Liver (tissue), 9 donors: ENCODE data around the gene YOD1. TPM values are rescaled to one million over a fixed set of nuclear protein-coding genes. Genes with fewer than 3 reads are reported as not detected.

ENCODE experiments used
- DNase-seq: peaks from one replicate; pipeline ENCODE4 v3.0.0-alpha.2; 2017; ENCODE audit warnings: low spot score
- H3K27ac ChIP-seq, 2 donors: one replicate each; pipeline ENCODE4 v1.7.0; 2013; ENCODE audit warnings: inconsistent platforms in 2 of 2, low read length in 2 of 2, control low read depth in 1 of 2, low read depth in 1 of 2, mild to moderate bottlenecking in 1 of 2
- H3K27me3 ChIP-seq, 4 donors: one replicate each; pipeline versions ENCODE4 v1.6.1 to v1.7.0; 2013; ENCODE audit warnings: low read length in 3 of 4, inconsistent platforms in 1 of 4, mild to moderate bottlenecking in 1 of 4, moderate library complexity in 1 of 4; ENCODE audit not compliant: control insufficient read depth in 4 of 4, insufficient read depth in 4 of 4
- H3K36me3 ChIP-seq, 4 donors: one replicate each; pipeline versions ENCODE4 v1.6.1 to v1.7.0; 2013; ENCODE audit warnings: low read length in 3 of 4, mild to moderate bottlenecking in 3 of 4, low read depth in 1 of 4, moderate library complexity in 1 of 4; ENCODE audit not compliant: control insufficient read depth in 4 of 4, insufficient read depth in 3 of 4
- H3K4me1 ChIP-seq, 4 donors: one replicate each; pipeline versions ENCODE4 v1.6.1 to v1.7.0; 2013; ENCODE audit warnings: low read length in 3 of 4, mild to moderate bottlenecking in 3 of 4, moderate library complexity in 1 of 4; ENCODE audit not compliant: control insufficient read depth in 4 of 4, insufficient read depth in 4 of 4
- H3K4me3 ChIP-seq, 3 donors: one replicate each; pipeline versions ENCODE4 v1.6.1 to v1.7.0; 2013; ENCODE audit warnings: low read length in 3 of 3, control low read depth in 1 of 3, low read depth in 1 of 3, mild to moderate bottlenecking in 1 of 3
- H3K9ac ChIP-seq, 2 donors: one replicate each; pipeline ENCODE4 v1.7.0; 2013; ENCODE audit warnings: low read length in 2 of 2, mild to moderate bottlenecking in 2 of 2, moderate library complexity in 2 of 2, control low read depth in 1 of 2, low read depth in 1 of 2
- H3K9me3 ChIP-seq, 4 donors: one replicate each; pipeline versions ENCODE4 v1.6.1 to v1.7.0; 2013; ENCODE audit warnings: low read length in 3 of 4; ENCODE audit not compliant: control insufficient read depth in 4 of 4
- CTCF ChIP-seq: fragments of 150-350 bp; IDR thresholded peaks from 2 replicates; pipeline ENCODE4 v1.5.1; 2017; ENCODE audit warnings: improper control_type of control experiment, low read depth, low read length; ENCODE audit not compliant: missing input control
- EGR1 ChIP-seq, 2 donors: IDR thresholded peaks; 2 replicates each; pipeline ENCODE4 v1.6.1; 2016 to 2018; ENCODE audit warnings: antibody characterized with exemption in 2 of 2, low read depth in 2 of 2
- FOXA1 ChIP-seq: IDR thresholded peaks from 2 replicates; pipeline ENCODE4 v1.6.1; 2016; ENCODE audit warnings: antibody characterized with exemption
- GABPA ChIP-seq, 2 donors: IDR thresholded peaks in 1 of 2; conservative IDR thresholded peaks in 1 of 2; 2 replicates each; pipeline ENCODE4 v1.6.1; 2016; ENCODE audit warnings: antibody characterized with exemption in 2 of 2, mild to moderate bottlenecking in 1 of 2, moderate library complexity in 1 of 2
- HNF4A ChIP-seq, 2 donors: conservative IDR thresholded peaks; 2 replicates each; pipeline ENCODE4 v1.6.1; 2016; ENCODE audit warnings: antibody characterized with exemption in 2 of 2, mild to moderate bottlenecking in 2 of 2
- HNF4G ChIP-seq: IDR thresholded peaks from 2 replicates; pipeline ENCODE4 v1.6.1; 2016; ENCODE audit warnings: antibody characterized with exemption
- JUND ChIP-seq, 2 donors: IDR thresholded peaks; 2 replicates each; pipeline ENCODE4 v1.6.1; 2016; ENCODE audit warnings: antibody characterized with exemption in 2 of 2
- NR2F2 ChIP-seq: IDR thresholded peaks from 2 replicates; pipeline ENCODE4 v1.6.1; 2016; ENCODE audit warnings: antibody characterized with exemption
- RAD21 ChIP-seq, 2 donors: IDR thresholded peaks; 2 replicates each; pipeline ENCODE4 v1.6.1; 2016; ENCODE audit warnings: antibody characterized with exemption in 2 of 2, mild to moderate bottlenecking in 2 of 2
- RXRA ChIP-seq, 2 donors: IDR thresholded peaks; 2 replicates each; pipeline ENCODE4 v1.6.1; 2017 to 2018; ENCODE audit warnings: antibody characterized with exemption in 2 of 2, mild to moderate bottlenecking in 1 of 2
- SP1 ChIP-seq: IDR thresholded peaks from 2 replicates; pipeline ENCODE4 v1.6.1; 2018; ENCODE audit warnings: antibody characterized with exemption, mild to moderate bottlenecking
- TAF1 ChIP-seq: conservative IDR thresholded peaks from 2 replicates; pipeline ENCODE4 v1.6.1; 2016; ENCODE audit warnings: antibody characterized with exemption, mild to moderate bottlenecking
- YY1 ChIP-seq: IDR thresholded peaks from 2 replicates; pipeline ENCODE4 v1.6.1; 2016; ENCODE audit warnings: antibody characterized with exemption, mild to moderate bottlenecking
- WGBS: extraction: QIAGEN DNeasy Blood & Tissue Kit; methylation state at CpG from one replicate; pipeline ENCODE4 v1.1.7; 2013; 5-methylcytosine and 5-hydroxymethylcytosine counted together
- polyA plus RNA-seq, 2 donors: library from polyadenylated mRNA; stranded (reverse) in 1 of 2; unstranded in 1 of 2; fragments of 200-250 nt in 1 of 2; fragments of >200 nt in 1 of 2; fragmentation: Nextera tagmentation in 1 of 2; extraction: Ambion mirVana in 1 of 2; gene quantifications; one replicate each; pipeline versions ENCODE4 v1.2.1 to v1.2.3, GENCODE V29; 2013 to 2015
- total RNA-seq, 2 donors: library from RNA; depleted of rRNA; stranded (reverse); fragments of >200 nt; gene quantifications; one replicate each; pipeline ENCODE4 v1.2.3, GENCODE V29; 2014
- TF ChIP-seq, protein P1 (sequence below): IDR thresholded peaks from 2 replicates; pipeline ENCODE4 v1.6.1; 2016; ENCODE audit warnings: antibody characterized with exemption, mild to moderate bottlenecking
- TF ChIP-seq, protein P2 (sequence below): IDR thresholded peaks from 2 replicates; pipeline ENCODE4 v1.6.1; 2016; ENCODE audit warnings: antibody characterized with exemption
- TF ChIP-seq, protein P3 (sequence below): IDR thresholded peaks from 2 replicates; pipeline ENCODE4 v1.6.1; 2016; ENCODE audit warnings: antibody characterized with exemption
- TF ChIP-seq, protein P4 (sequence below): IDR thresholded peaks from 2 replicates; pipeline ENCODE4 v1.6.1; 2016; ENCODE audit warnings: antibody characterized with exemption
- donor health status: healthy.
- donor health status: healthy.
- donor health status: healthy.
- donor health status: healthy.
- donor health status: healthy.

Gene YOD1
- total and polyA plus RNA-seq, 4 donors, result 1.3 to 79.4 (median 4.7) TPM

- Histone ChIP-seq H3K4me3 (no peak overlapping the region), H3K4me1 (no peaks in the 10 kb centered on the region), H3K36me3 (peaks cover 0 to 34% (median 19%) of the 10 kb centered on the region in 4 donors), H3K27me3 (no peaks in the 10 kb centered on the region), H3K9ac (no peak overlapping the region), H3K27ac (no peak overlapping the region), H3K9me3 (no peaks in the 10 kb centered on the region)
- WGBS, result 94% methylated on average over 6 of the region's 6 CpGs
- TF ChIP-seq, protein P1, sequence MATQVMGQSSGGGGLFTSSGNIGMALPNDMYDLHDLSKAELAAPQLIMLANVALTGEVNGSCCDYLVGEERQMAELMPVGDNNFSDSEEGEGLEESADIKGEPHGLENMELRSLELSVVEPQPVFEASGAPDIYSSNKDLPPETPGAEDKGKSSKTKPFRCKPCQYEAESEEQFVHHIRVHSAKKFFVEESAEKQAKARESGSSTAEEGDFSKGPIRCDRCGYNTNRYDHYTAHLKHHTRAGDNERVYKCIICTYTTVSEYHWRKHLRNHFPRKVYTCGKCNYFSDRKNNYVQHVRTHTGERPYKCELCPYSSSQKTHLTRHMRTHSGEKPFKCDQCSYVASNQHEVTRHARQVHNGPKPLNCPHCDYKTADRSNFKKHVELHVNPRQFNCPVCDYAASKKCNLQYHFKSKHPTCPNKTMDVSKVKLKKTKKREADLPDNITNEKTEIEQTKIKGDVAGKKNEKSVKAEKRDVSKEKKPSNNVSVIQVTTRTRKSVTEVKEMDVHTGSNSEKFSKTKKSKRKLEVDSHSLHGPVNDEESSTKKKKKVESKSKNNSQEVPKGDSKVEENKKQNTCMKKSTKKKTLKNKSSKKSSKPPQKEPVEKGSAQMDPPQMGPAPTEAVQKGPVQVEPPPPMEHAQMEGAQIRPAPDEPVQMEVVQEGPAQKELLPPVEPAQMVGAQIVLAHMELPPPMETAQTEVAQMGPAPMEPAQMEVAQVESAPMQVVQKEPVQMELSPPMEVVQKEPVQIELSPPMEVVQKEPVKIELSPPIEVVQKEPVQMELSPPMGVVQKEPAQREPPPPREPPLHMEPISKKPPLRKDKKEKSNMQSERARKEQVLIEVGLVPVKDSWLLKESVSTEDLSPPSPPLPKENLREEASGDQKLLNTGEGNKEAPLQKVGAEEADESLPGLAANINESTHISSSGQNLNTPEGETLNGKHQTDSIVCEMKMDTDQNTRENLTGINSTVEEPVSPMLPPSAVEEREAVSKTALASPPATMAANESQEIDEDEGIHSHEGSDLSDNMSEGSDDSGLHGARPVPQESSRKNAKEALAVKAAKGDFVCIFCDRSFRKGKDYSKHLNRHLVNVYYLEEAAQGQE, result no peak
- TF ChIP-seq YY1 (no peak), JUND (IDR thresholded peaks at IDR 0.05) (no peak), RAD21 (IDR thresholded peaks at IDR 0.05) (no peak), TAF1 (no peak), FOXA1 (no peak), HNF4A (conservative IDR thresholded peaks at IDR 0.05) (no peak), GABPA (IDR thresholded peaks at IDR 0.05 in 1 of 2, conservative IDR thresholded peaks at IDR 0.05 in 1 of 2) (no peak), HNF4G (no peak)
- TF ChIP-seq, protein P2, sequence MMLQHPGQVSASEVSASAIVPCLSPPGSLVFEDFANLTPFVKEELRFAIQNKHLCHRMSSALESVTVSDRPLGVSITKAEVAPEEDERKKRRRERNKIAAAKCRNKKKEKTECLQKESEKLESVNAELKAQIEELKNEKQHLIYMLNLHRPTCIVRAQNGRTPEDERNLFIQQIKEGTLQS, result no peak
- TF ChIP-seq, protein P3, sequence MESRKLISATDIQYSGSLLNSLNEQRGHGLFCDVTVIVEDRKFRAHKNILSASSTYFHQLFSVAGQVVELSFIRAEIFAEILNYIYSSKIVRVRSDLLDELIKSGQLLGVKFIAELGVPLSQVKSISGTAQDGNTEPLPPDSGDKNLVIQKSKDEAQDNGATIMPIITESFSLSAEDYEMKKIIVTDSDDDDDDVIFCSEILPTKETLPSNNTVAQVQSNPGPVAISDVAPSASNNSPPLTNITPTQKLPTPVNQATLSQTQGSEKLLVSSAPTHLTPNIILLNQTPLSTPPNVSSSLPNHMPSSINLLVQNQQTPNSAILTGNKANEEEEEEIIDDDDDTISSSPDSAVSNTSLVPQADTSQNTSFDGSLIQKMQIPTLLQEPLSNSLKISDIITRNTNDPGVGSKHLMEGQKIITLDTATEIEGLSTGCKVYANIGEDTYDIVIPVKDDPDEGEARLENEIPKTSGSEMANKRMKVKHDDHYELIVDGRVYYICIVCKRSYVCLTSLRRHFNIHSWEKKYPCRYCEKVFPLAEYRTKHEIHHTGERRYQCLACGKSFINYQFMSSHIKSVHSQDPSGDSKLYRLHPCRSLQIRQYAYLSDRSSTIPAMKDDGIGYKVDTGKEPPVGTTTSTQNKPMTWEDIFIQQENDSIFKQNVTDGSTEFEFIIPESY, result no peak
- DNase-seq, result no peak
Measured at GRCh38 chr1:207071426-207071825, 20.4 kb upstream of the YOD1 start.

GRCh38 chr1:207070811-207071210 lies 19.8 kb upstream of the YOD1 start:
- Histone ChIP-seq H3K36me3 (peaks cover 0 to 34% (median 19%) of the 10 kb centered on the region in 4 donors), H3K9ac (no peak overlapping the region), H3K4me1 (no peaks in the 10 kb centered on the region), H3K27me3 (no peaks in the 10 kb centered on the region), H3K27ac (no peak overlapping the region), H3K9me3 (no peaks in the 10 kb centered on the region), H3K4me3 (no peak overlapping the region)
- WGBS, result 89% methylated on average over 4 of the region's 4 CpGs
- DNase-seq, result no peak
- TF ChIP-seq, protein P4, sequence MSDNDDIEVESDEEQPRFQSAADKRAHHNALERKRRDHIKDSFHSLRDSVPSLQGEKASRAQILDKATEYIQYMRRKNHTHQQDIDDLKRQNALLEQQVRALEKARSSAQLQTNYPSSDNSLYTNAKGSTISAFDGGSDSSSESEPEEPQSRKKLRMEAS, result no peak
- TF ChIP-seq, protein P3, result no peak
- TF ChIP-seq GABPA (IDR thresholded peaks at IDR 0.05 in 1 of 2, conservative IDR thresholded peaks at IDR 0.05 in 1 of 2) (no peak), EGR1 (IDR thresholded peaks at IDR 0.05; ENCODE audit: low read depth in 2 of 2) (no peak), RXRA (IDR thresholded peaks at IDR 0.05) (no peak), CTCF (no peak), YY1 (no peak), RAD21 (IDR thresholded peaks at IDR 0.05) (no peak), SP1 (no peak), JUND (IDR thresholded peaks at IDR 0.05) (no peak), HNF4A (conservative IDR thresholded peaks at IDR 0.05) (no peak), NR2F2 (no peak), FOXA1 (no peak)
- TF ChIP-seq, protein P2, result no peak
- TF ChIP-seq, protein P1, result no peak
